HEK293 (cell line): ENCODE data around the gene SPATA24.

ENCODE experiments used
- GFI1B ChIP-seq: fragments of 450-650 bp; formaldehyde crosslinking; IDR thresholded peaks from 2 replicates; pipeline ENCODE4 v1.5.1; 2016; ENCODE audit warnings: missing biosample characterization, missing genetic modification characterization
- HOXD13 ChIP-seq: sonication (generic); formaldehyde crosslinking; IDR thresholded peaks from 2 replicates; pipeline ENCODE4 v1.8.0; 2022; ENCODE audit warnings: missing genetic modification reagents, borderline replicate concordance
- KLF10 ChIP-seq: fragments of 450-650 bp; IDR thresholded peaks from 2 replicates; pipeline ENCODE4 v1.5.1; 2018; ENCODE audit warnings: missing biosample characterization, mild to moderate bottlenecking, missing genetic modification characterization
- MEIS1 ChIP-seq: sonication (generic); formaldehyde crosslinking; IDR thresholded peaks from 2 replicates; pipeline ENCODE4 v1.8.1; 2022; ENCODE audit warnings: missing genetic modification reagents, mild to moderate bottlenecking, borderline replicate concordance
- SP7 ChIP-seq: fragments of 450-650 bp; formaldehyde crosslinking; IDR thresholded peaks from 2 replicates; pipeline ENCODE4 v1.5.1; 2016; ENCODE audit warnings: missing biosample characterization, missing genetic modification characterization
- TCF7L2 ChIP-seq: IDR thresholded peaks from 2 replicates; pipeline ENCODE4 v1.6.1; 2011; ENCODE audit warnings: low read depth, mild to moderate bottlenecking, inconsistent platforms, low read length, moderate library complexity, borderline replicate concordance
- ZBTB8A ChIP-seq: fragments of 450-650 bp; formaldehyde crosslinking; IDR thresholded peaks from 2 replicates; pipeline ENCODE4 v1.5.1; 2016; ENCODE audit warnings: missing biosample characterization, missing genetic modification characterization
- ZFP3 ChIP-seq: fragments of 450-650 bp; formaldehyde crosslinking; IDR thresholded peaks from 2 replicates; pipeline ENCODE4 v1.5.1; 2016; ENCODE audit warnings: low read depth, missing biosample characterization, missing genetic modification characterization
- ZIC2 ChIP-seq: fragments of 450-650 bp; formaldehyde crosslinking; IDR thresholded peaks from 2 replicates; pipeline ENCODE4 v1.5.1; 2016; ENCODE audit warnings: missing biosample characterization, missing genetic modification characterization
- ZNF132 ChIP-seq: fragments of 450-650 bp; formaldehyde crosslinking; IDR thresholded peaks from 2 replicates; pipeline ENCODE4 v1.5.1; 2017; ENCODE audit warnings: missing biosample characterization, missing genetic modification characterization, borderline replicate concordance
- ZNF133 ChIP-seq: fragments of 450-650 bp; formaldehyde crosslinking; IDR thresholded peaks from 2 replicates; pipeline ENCODE4 v1.5.1; 2016; ENCODE audit warnings: missing biosample characterization, missing genetic modification characterization
- ZNF157 ChIP-seq: fragments of 450-650 bp; formaldehyde crosslinking; IDR thresholded peaks from 2 replicates; pipeline ENCODE4 v1.5.1; 2016; ENCODE audit warnings: missing biosample characterization, missing genetic modification characterization
- ZNF175 ChIP-seq: fragments of 450-650 bp; formaldehyde crosslinking; IDR thresholded peaks from 2 replicates; pipeline ENCODE4 v1.5.1; 2016; ENCODE audit warnings: missing biosample characterization, missing genetic modification characterization
- ZNF221 ChIP-seq: fragments of 450-650 bp; formaldehyde crosslinking; IDR thresholded peaks from 2 replicates; pipeline ENCODE4 v1.5.1; 2017; ENCODE audit warnings: missing biosample characterization, missing genetic modification characterization, borderline replicate concordance
- ZNF266 ChIP-seq: fragments of 450-650 bp; formaldehyde crosslinking; IDR thresholded peaks from 2 replicates; pipeline ENCODE4 v1.5.1; 2016; ENCODE audit warnings: missing biosample characterization, missing genetic modification characterization, low read depth
- ZNF335 ChIP-seq: fragments of 450-650 bp; formaldehyde crosslinking; conservative IDR thresholded peaks from 2 replicates; pipeline ENCODE4 v1.5.1; 2016; ENCODE audit warnings: missing biosample characterization, missing genetic modification characterization
- ZNF350 ChIP-seq: fragments of 450-650 bp; formaldehyde crosslinking; IDR thresholded peaks from 2 replicates; pipeline ENCODE4 v1.5.0; 2017; ENCODE audit warnings: missing biosample characterization, mild to moderate bottlenecking, missing genetic modification characterization
- ZNF394 ChIP-seq: fragments of 450-650 bp; formaldehyde crosslinking; IDR thresholded peaks from 2 replicates; pipeline ENCODE4 v1.5.1; 2016; ENCODE audit warnings: missing biosample characterization, missing genetic modification characterization, mild to moderate bottlenecking, moderate library complexity, borderline replicate concordance
- ZNF423 ChIP-seq: fragments of 450-650 bp; formaldehyde crosslinking; IDR thresholded peaks from 2 replicates; pipeline ENCODE4 v1.5.1; 2016; ENCODE audit warnings: missing biosample characterization, missing genetic modification characterization
- ZNF433 ChIP-seq: fragments of 450-650 bp; formaldehyde crosslinking; IDR thresholded peaks from 2 replicates; pipeline ENCODE4 v1.5.1; 2016; ENCODE audit warnings: missing biosample characterization, missing genetic modification characterization, low read depth
- ZNF510 ChIP-seq: fragments of 450-650 bp; formaldehyde crosslinking; IDR thresholded peaks from 2 replicates; pipeline ENCODE4 v1.5.1; 2018; ENCODE audit warnings: mild to moderate bottlenecking, missing genetic modification characterization, missing biosample characterization; ENCODE audit not compliant: insufficient replicate concordance
- ZNF521 ChIP-seq: fragments of 450-650 bp; formaldehyde crosslinking; IDR thresholded peaks from 2 replicates; pipeline ENCODE4 v1.5.1; 2017; ENCODE audit warnings: missing biosample characterization, mild to moderate bottlenecking, missing genetic modification characterization
- ZNF629 ChIP-seq: fragments of 450-650 bp; formaldehyde crosslinking; IDR thresholded peaks from 2 replicates; pipeline ENCODE4 v1.5.1; 2017; ENCODE audit warnings: missing biosample characterization, missing genetic modification characterization
- ZNF658 ChIP-seq: fragments of 450-650 bp; formaldehyde crosslinking; IDR thresholded peaks from 2 replicates; pipeline ENCODE4; 2016; ENCODE audit warnings: missing biosample characterization, missing genetic modification characterization
- ZNF660 ChIP-seq: fragments of 450-650 bp; IDR thresholded peaks from 2 replicates; pipeline ENCODE4 v1.5.1; 2018; ENCODE audit warnings: missing biosample characterization, mild to moderate bottlenecking, missing genetic modification characterization
- ZNF776 ChIP-seq: fragments of 450-650 bp; formaldehyde crosslinking; IDR thresholded peaks from 2 replicates; pipeline ENCODE4 v1.5.0; 2017; ENCODE audit warnings: missing biosample characterization, missing genetic modification characterization, borderline replicate concordance
- ZSCAN16 ChIP-seq: fragments of 450-650 bp; formaldehyde crosslinking; IDR thresholded peaks from 2 replicates; pipeline ENCODE4 v1.5.1; 2016; ENCODE audit warnings: missing biosample characterization, missing genetic modification characterization
- ZSCAN23 ChIP-seq: fragments of 450-650 bp; formaldehyde crosslinking; IDR thresholded peaks from 2 replicates; pipeline ENCODE4 v1.5.1; 2016; ENCODE audit warnings: missing biosample characterization, missing genetic modification characterization
- TF ChIP-seq, protein P1 (sequence below): fragments of 450-650 bp; formaldehyde crosslinking; IDR thresholded peaks from 2 replicates; pipeline ENCODE4 v1.5.1; 2016; ENCODE audit warnings: missing biosample characterization, missing genetic modification characterization
- TF ChIP-seq, protein P2 (sequence below): fragments of 450-650 bp; formaldehyde crosslinking; IDR thresholded peaks from 2 replicates; pipeline ENCODE4 v1.5.1; 2016; ENCODE audit warnings: missing biosample characterization, missing genetic modification characterization
- TF ChIP-seq, protein P3 (sequence below): fragments of 450-650 bp; formaldehyde crosslinking; IDR thresholded peaks from 2 replicates; pipeline ENCODE4 v1.5.1; 2016; ENCODE audit warnings: missing biosample characterization, missing genetic modification characterization, low read depth
- TF ChIP-seq, protein P4 (sequence below): fragments of 450-650 bp; formaldehyde crosslinking; IDR thresholded peaks from 2 replicates; pipeline ENCODE4 v1.5.1; 2016; ENCODE audit warnings: missing biosample characterization, missing genetic modification characterization
- TF ChIP-seq, protein P5 (sequence below): IDR thresholded peaks from 2 replicates; pipeline ENCODE4 v1.6.1; 2011; ENCODE audit warnings: mild to moderate bottlenecking, low read depth, low read length, borderline replicate concordance

SPATA24 gene

DNA sequence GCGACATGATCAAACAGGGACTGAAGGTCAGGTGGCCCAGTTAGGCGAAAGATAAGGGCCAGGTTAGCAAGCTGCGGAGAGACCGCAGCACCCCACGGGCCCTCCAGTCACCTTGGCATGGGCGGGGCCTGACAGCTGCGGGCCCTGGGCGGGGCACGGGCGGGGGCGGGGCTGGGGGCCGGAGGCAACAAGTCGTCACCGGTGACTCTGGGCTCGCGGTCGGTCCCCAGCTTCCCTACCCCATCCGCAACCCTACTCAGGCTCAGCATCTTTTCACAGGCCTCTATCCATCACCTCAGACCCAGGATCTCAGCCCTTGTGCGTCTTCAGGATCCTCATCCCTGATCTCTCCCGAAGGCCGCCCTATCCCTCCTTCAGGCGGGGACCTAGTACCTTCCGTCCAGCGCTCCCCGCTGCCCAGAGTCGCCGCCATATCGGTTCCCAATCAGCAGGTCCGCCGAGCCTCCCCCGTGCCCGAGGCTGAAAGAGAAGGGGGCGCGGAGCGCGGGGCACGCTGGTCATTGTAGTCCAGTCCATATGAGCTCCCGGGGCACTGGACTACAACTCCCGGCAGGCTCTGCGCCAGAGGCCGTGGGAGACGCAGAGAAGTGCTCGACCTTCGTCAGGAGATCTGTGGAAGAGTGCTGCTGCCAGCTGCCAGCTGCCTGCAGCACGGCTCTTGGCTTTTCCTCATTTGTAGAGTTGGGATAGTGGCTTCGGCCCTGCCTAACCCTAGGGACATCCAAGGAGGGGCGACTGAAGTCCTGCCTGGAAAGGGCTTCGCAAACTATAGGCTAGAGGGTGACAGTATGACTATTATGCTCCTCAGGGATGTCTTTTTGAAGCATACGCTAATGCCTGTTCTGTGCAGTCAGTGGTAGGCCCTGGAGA is 35.4 kb upstream of the SPATA24 start, which contains the start of gene DNAJC18 (continued):
- TF ChIP-seq ZNF221 (tag by site-specific recombination) (no peak), ZNF510 (tag by site-specific recombination) (no peak), ZSCAN16 (tag by site-specific recombination) (peak; percentile 64; the same call in 1 of the 2 replicates), ZNF157 (tag by site-specific recombination) (no peak), ZFP3 (no peak), ZBTB8A (tag by site-specific recombination) (peak; percentile 72), ZNF175 (tag by site-specific recombination) (no peak), ZNF423 (tag by site-specific recombination) (no peak), ZNF133 (no peak), ZNF350 (tag by site-specific recombination) (no peak), ZNF335 (tag by site-specific recombination) (peak; percentile 99), ZSCAN23 (tag by site-specific recombination) (peak; percentile 66; the same call in 1 of the 2 replicates), ZNF433 (no peak), ZNF658 (tag by site-specific recombination) (no peak), HOXD13 (CRISPR knock-in tag) (no peak), SP7 (tag by site-specific recombination) (peak; percentile 88), MEIS1 (CRISPR knock-in tag) (no peak), ZNF776 (no peak), ZNF521 (tag by site-specific recombination) (no peak), ZIC2 (tag by site-specific recombination) (peak; percentile 45; the same call in 1 of the 2 replicates), ZNF394 (tag by site-specific recombination) (peak; percentile 22; the same call in 1 of the 2 replicates), TCF7L2 (no peak), ZNF132 (no peak), ZNF629 (tag by site-specific recombination) (peak; percentile 94), ZNF660 (tag by site-specific recombination) (no peak), KLF10 (tag by site-specific recombination) (peak; percentile 94), ZNF266 (tag by site-specific recombination) (no peak), GFI1B (no peak)
- TF ChIP-seq, protein P1, sequence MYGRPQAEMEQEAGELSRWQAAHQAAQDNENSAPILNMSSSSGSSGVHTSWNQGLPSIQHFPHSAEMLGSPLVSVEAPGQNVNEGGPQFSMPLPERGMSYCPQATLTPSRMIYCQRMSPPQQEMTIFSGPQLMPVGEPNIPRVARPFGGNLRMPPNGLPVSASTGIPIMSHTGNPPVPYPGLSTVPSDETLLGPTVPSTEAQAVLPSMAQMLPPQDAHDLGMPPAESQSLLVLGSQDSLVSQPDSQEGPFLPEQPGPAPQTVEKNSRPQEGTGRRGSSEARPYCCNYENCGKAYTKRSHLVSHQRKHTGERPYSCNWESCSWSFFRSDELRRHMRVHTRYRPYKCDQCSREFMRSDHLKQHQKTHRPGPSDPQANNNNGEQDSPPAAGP = peak; percentile 84
- TF ChIP-seq, protein P2, sequence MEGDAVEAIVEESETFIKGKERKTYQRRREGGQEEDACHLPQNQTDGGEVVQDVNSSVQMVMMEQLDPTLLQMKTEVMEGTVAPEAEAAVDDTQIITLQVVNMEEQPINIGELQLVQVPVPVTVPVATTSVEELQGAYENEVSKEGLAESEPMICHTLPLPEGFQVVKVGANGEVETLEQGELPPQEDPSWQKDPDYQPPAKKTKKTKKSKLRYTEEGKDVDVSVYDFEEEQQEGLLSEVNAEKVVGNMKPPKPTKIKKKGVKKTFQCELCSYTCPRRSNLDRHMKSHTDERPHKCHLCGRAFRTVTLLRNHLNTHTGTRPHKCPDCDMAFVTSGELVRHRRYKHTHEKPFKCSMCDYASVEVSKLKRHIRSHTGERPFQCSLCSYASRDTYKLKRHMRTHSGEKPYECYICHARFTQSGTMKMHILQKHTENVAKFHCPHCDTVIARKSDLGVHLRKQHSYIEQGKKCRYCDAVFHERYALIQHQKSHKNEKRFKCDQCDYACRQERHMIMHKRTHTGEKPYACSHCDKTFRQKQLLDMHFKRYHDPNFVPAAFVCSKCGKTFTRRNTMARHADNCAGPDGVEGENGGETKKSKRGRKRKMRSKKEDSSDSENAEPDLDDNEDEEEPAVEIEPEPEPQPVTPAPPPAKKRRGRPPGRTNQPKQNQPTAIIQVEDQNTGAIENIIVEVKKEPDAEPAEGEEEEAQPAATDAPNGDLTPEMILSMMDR = peak; percentile 38; the same call in 1 of the 2 replicates
- TF ChIP-seq, protein P3, sequence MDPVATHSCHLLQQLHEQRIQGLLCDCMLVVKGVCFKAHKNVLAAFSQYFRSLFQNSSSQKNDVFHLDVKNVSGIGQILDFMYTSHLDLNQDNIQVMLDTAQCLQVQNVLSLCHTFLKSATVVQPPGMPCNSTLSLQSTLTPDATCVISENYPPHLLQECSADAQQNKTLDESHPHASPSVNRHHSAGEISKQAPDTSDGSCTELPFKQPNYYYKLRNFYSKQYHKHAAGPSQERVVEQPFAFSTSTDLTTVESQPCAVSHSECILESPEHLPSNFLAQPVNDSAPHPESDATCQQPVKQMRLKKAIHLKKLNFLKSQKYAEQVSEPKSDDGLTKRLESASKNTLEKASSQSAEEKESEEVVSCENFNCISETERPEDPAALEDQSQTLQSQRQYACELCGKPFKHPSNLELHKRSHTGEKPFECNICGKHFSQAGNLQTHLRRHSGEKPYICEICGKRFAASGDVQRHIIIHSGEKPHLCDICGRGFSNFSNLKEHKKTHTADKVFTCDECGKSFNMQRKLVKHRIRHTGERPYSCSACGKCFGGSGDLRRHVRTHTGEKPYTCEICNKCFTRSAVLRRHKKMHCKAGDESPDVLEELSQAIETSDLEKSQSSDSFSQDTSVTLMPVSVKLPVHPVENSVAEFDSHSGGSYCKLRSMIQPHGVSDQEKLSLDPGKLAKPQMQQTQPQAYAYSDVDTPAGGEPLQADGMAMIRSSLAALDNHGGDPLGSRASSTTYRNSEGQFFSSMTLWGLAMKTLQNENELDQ = no peak
- TF ChIP-seq, protein P4, sequence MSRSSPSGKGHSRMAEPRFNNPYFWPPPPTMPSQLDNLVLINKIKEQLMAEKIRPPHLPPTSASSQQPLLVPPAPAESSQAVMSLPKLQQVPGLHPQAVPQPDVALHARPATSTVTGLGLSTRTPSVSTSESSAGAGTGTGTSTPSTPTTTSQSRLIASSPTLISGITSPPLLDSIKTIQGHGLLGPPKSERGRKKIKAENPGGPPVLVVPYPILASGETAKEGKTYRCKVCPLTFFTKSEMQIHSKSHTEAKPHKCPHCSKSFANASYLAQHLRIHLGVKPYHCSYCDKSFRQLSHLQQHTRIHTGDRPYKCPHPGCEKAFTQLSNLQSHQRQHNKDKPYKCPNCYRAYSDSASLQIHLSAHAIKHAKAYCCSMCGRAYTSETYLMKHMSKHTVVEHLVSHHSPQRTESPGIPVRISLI = no peak
- TF ChIP-seq, protein P5, sequence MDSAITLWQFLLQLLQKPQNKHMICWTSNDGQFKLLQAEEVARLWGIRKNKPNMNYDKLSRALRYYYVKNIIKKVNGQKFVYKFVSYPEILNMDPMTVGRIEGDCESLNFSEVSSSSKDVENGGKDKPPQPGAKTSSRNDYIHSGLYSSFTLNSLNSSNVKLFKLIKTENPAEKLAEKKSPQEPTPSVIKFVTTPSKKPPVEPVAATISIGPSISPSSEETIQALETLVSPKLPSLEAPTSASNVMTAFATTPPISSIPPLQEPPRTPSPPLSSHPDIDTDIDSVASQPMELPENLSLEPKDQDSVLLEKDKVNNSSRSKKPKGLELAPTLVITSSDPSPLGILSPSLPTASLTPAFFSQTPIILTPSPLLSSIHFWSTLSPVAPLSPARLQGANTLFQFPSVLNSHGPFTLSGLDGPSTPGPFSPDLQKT = no peak
